Neural cell (in vitro differentiated cells): ENCODE measurements around the gene SLC25A22.

Experiments used
- CTCF ChIP-seq: fragments of 450-650 bp; IDR thresholded peaks from 2 replicates; pipeline ENCODE4 v1.5.1; 2014; ENCODE audit warnings: antibody characterized with exemption, mild to moderate bottlenecking, moderate library complexity; ENCODE audit not compliant: poor library complexity, severe bottlenecking
- EZH2 ChIP-seq: fragments of 200-600, 300-800 bp; shearing (Covaris generic), sonication (generic); IDR thresholded peaks from 2 replicates; pipeline ENCODE4 v1.6.1; 2014; ENCODE audit warnings: antibody characterized with exemption, low read length, borderline replicate concordance, mild to moderate bottlenecking; ENCODE audit not compliant: insufficient read depth, poor library complexity, severe bottlenecking
- POLR2AphosphoS5 ChIP-seq: IDR thresholded peaks from 2 replicates; pipeline ENCODE4 v1.6.1; 2012
- RAD21 ChIP-seq: fragments of 450-650 bp; conservative IDR thresholded peaks from 2 replicates; pipeline ENCODE4 v1.6.1; 2014; ENCODE audit warnings: antibody characterized with exemption, mild to moderate bottlenecking, moderate library complexity
- REST ChIP-seq: IDR thresholded peaks from 2 replicates; pipeline ENCODE4 v1.6.1; 2012; ENCODE audit warnings: borderline replicate concordance

GRCh38 chr11:844693-845644 lies 46.9 kb upstream of the SLC25A22 start:
- no peak for TF ChIP-seq CTCF
- no peak for TF ChIP-seq POLR2AphosphoS5
- TF ChIP-seq REST: no peak
- no peak for TF ChIP-seq RAD21
- no peak for TF ChIP-seq EZH2
